Glomerular endothelial cell (primary cell): ENCODE data around the gene TNKS1BP1. TPM values are rescaled to one million over a fixed set of nuclear protein-coding genes. Genes with fewer than 3 reads are reported as not detected.
"Not testable (repeated sequence)": the region's sequence is repeated elsewhere in the genome, so short reads cannot be mapped to it uniquely, and the experiment has no call there.

Experiments
- DNase-seq: peaks from one replicate; pipeline ENCODE4 v3.0.0-alpha.2; 2011; ENCODE audit warnings: low read depth, low spot score; ENCODE audit errors: extremely low read depth
- total RNA-seq: library from RNA; depleted of rRNA; stranded (reverse); fragments of >200 nt; gene quantifications from 2 replicates; pipeline ENCODE4 v1.2.3, GENCODE V29; 2015

TNKS1BP1 gene
- 107 and 154 TPM in 2 replicates for total RNA-seq

DNA sequence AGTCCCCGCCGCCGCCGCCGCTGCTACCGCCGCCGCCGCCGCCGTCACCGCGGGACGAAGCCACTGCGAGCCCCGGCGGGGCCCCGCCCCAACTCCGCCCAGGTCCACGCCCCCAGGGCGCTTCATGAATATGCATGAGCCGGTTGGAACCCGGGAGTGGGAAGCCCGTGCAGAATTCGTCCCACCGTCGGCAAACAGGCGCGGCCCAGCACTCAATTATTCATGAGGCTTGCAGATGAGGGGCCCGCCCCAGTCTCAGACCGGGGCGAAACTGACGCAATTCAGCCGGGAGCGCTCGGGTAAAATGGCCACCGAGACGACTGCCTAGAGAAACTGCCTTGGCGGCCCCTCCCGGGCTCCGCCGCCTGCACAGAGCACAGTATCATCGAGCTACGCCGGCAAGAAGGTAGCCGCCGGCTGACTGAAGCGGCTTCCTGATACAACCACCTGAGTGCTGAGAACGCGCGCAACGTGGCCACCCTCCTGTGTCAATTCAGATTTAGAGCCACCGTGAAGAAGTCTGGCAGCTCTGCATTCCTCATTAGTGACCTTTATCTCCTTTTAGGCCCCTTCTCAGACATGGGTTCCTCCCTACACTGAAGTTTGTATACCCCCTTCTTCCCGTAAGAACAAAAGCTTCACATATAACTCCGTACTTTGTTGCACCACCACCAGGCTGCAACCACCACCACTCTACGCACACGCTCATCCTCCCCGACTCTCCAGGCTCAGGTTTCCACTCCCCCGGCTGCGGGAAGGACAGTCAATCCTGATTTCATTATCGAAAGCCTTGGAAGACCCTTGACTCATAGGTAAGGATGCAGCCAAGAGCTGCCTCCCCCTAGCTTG is at the start of gene TNKS1BP1:
Gene TNKS1BP1, minus strand, starts transcription at position 67 of the 849 bp plus-strand sequence. CDS start 3,067 bp downstream, outside the sequence.
- DNase-seq: no peak

GRCh38 chr11:57373146-57373545 is 48.4 kb upstream of the TNKS1BP1 start:
- DNase-seq: no peak

GRCh38 chr11:57370941-57371340 is 46.2 kb upstream of the TNKS1BP1 start:
- no peak for DNase-seq

DNA sequence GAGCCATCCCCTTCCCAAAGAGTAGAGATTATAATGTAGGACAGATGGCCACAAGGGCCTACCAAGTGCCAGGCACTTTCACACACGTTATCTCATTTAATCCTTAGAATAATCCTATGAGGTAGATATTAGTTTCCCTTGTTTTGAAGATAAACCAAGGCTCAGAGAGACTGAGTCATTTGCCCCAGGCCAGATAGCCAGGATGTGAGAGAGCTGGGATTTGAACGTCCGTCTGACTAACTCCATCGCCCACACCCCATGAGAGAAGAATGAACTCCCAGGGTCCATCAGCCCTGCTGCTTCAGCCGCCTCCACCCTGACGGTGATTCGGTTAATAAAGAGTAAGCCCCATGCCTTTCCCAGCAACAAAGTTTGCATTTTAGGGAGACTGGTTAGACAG is 45.5 kb upstream of the TNKS1BP1 start:
- DNase-seq: no peak

- no peak for DNase-seq
Measured at GRCh38 chr11:57368845-57369232, 44.1 kb upstream of the TNKS1BP1 start.

- DNase-seq: no peak
Measured at GRCh38 chr11:57368106-57368844, 43.5 kb upstream of the TNKS1BP1 start.

GRCh38 chr11:57364851-57365660 is 40.3 kb upstream of the TNKS1BP1 start:
- DNase-seq: no peak

- DNase-seq: no peak
Measured at GRCh38 chr11:57363131-57364080, 38.7 kb upstream of the TNKS1BP1 start.

DNA sequence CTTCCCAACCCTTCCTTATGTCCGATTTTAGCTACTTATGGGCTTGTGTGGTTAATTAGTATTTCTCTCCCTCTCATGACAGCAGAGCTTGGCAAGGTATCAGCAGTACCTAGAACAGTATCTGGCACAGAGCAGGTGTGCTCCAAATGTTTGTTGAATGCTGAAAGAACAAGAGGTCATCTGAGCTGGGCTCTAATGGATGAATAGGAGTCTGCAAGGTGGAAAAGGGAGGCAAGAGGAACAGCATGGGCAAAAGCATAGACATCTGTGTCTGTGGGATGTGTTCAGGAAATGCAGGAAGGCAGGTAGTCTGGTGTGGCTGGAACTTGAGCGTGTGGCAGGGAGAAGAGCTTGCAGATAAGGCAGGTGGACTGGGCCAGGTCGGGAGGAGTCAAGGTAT is 37.2 kb upstream of the TNKS1BP1 start:
- no peak for DNase-seq

DNA sequence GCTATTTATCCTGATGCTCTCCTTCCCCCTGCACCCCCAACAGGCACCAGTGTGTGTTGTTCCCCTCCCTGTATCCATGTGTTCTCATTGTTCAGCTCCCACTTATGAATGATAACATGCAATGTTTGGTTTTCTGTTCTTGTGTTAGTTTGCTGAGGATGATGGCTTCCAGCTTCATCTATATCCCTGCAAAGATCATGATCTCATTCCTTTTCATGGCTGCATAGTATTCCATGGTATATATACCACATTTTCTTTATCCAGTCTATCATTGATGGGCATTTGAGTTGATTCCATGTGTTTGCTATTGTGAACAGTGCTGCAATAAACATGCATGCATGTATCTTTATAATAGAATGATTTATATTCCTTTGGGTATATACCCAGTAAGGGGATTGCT is 36.7 kb upstream of the TNKS1BP1 start:
- not testable (repeated sequence) for DNase-seq

DNA sequence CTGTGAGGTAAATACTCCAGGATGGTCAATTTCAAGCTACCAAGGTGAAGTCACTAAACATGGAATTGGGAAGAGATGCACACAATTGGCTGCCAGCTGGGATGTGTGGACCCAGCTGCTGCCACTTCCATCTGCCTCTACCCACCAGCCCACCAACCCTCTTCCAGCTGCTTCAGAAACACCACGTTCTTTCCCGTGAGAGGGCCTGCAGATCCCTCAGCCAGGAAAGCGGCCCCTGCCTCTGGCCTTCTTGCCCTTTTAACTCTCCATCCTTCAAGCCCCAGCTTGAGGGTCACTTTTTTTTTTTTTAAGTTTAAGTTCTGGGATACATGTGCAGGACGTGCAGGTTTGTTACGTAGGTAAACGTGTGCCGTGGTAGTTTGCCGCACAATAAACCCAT is 36.2 kb upstream of the TNKS1BP1 start:
- no peak for DNase-seq

GRCh38 chr11:57359896-57360690 is 35.3 kb upstream of the TNKS1BP1 start:
- no peak for DNase-seq

GRCh38 chr11:57359396-57359795 is 34.6 kb upstream of the TNKS1BP1 start:
- DNase-seq: no peak

DNA sequence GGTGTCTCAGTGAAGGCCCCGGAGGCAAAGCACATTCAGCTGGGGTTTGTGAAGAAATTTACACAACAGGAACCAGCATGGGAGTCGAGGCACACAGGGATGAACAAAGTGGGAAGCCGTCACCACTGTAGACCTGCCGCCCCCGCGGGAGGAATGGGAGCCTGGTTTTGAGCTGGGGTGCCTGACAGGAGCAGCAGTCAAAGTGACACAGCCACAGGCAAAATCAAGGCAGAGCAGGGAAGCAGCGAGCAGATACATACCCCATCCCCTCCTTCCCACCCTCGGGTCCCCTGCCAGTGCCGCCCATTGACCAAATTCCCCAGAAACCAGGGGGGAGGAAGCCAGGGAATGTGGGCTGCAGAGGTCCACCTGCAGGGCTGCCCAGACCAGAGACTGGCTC is 34.2 kb upstream of the TNKS1BP1 start:
- DNase-seq: no peak

DNA sequence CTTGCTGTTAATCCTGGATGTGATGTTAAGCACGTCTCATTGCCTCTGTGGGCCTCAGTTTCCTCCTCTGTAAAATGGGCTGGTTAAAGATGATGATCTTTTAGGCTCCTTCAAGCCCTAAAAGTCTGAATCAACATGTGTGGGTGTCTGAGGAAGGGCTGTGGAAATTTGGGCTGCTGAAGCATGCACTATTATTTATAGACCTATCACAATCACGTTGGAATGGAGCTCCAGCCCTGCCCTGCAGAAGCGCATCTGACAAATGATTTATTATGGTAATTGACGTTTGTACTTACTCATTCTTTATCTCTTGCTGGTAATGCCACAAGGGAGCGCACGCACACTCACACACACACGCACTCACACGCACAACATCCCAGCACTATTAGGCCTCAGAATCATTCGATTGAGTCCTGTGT is 33.8 kb upstream of the TNKS1BP1 start:
- no peak for DNase-seq

GRCh38 chr11:57357856-57358255 is 33.1 kb upstream of the TNKS1BP1 start:
- no peak for DNase-seq

DNA sequence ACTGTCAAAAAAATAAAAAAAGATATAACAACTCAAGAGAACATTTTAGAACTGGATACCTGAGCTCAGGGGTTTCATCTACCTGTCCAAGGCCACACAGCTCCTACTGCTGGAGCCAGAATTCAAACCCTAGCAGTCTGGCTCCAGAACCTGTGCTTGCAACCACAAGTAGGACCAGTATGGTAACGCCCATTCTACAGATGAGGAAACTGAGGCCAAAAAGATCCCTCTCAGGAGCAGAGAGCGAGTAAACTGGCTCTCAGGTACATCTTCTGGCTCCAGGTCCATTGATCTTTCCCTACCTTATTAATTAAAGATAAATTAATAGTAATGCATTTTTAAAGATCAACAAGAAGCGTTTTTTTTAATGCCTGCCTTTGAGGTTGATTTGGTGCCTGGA is 32.6 kb upstream of the TNKS1BP1 start:
- no peak for DNase-seq

- DNase-seq: no peak
Measured at GRCh38 chr11:57356268-57356667, 31.5 kb upstream of the TNKS1BP1 start.

- no peak for DNase-seq
Measured at GRCh38 chr11:57354699-57355098, 29.9 kb upstream of the TNKS1BP1 start.
